Measurements from ENCODE around the gene PHF21A.

PHF21A gene

DNA sequence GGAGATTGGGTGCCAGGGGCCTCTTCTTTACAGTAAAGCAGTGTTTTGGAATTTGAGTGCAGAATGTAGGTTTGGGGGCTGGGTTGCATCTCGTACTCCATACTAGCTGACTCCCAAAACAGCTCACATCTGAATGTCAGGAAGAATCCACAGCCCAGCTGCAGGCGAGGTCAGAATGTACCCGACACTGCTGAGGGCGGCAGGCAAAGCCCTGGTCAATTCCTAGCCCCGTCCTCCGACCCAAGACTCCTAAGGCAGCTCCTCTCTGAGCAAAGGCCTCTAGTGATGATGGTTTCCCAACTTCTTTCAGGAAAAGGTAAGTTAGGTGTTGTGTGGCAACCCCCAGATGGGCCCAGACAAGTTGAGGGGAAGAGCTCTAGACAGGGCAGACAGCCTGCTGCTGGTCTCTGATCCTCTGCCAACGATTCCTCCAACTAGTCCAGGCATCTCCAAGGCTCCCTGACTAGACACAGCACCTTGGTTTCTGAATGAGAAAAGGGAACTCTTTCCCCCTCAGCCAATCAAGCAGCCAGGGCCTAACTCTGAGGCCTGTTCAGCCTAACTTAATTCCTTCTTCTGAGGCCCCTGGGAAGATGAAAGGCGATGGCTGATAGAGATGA, 190.2 kb downstream of the PHF21A start:
- FAIRE-seq = no peak

DNA sequence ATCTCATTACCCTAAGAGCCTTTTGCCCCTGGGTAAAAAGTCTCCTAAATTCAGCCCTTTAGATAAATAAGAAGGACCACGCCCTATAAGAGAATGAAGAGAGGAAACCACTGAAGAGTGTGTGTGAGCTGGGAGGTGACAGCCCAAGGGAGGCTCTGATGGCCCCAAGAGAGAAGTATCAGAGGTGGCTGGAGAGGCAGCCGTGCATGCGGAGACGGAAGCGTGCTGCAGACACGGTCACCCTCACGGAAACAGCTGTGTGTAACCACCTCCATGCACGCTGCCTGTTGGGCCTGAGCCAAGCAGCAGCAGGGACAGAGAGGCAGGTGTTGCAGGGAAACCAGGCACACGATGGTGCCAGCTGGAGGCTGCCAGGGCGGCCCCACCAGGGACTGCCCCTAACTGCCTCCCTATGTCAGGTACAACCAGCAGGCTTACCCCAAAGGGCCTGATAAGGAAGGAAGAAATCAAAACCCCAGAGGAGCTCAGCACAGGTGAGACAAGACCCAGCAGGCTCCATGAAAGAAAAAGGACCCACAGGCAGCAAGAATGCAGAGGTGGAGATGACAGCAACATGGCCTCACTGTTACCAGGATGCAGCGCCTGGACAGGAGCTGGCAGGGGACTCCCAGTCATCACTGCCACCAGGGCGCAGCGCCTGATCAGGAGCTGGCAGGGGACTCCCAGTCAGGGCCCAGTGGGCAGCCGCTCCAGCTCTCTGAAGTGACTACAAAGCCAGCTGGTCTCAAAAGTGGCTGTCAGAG, 191.0 kb downstream of the PHF21A start:
- no peak for FAIRE-seq

DNA sequence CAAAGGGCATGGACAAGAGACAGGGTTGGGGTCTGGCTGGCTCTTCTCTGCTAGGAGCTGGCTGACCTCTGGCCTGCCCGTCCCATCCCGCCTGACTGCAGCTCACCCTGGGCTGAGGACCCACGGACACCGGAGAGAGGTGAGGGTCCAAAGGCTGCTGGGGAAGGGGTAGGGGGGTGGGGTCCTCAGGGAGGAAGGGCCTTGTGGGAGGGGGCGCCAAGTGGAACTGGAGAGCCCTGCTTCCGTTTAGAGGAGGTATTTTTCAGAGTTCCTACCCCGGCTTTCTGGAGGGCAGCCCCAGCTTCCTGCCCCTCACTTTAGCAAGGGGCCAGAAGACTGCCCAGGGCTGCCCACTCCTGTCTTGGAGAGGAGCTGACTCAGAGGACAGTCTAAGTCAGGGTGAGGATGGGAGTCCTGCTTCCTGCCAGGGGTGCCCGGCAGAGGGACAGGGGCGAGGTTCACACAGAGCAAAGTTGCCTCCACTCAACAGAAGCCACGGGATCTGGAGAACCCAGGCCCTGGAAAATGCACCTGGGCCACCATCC, 191.7 kb downstream of the PHF21A start:
- no peak for FAIRE-seq

DNA sequence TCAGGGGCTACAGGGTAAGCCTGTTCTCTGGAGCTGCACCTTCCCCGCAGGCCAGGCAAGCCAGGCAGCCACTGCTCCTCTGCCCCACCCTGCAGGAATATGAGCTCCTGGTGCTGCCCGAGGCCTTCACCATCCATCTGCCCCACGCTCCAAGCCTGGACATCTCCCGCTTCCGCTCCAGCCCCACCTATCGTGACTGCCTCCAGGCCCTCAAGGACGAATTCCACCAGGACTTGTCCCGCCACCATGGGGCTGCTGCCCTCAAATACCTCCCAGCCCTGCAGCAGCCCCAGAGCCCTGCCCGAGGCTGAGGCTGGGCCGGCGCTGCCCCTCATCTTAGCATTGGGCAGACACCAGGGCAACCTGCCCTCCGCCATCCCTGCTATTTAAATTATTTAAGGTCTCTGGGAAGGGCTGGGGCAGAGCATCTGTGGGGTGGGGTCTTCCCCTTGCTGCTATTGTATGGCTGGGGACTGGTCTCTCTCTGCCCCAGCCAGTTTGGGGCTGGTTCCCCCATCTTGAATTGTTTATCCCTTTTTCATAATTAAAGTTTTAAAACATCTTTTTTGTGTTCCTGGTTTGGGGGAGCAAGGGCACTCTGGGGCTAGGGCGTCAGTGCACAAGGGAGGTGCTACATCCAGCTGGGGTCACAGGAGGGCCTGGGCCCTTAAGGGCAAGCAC, 192.6 kb downstream of the PHF21A start:
- FAIRE-seq = no peak

DNA sequence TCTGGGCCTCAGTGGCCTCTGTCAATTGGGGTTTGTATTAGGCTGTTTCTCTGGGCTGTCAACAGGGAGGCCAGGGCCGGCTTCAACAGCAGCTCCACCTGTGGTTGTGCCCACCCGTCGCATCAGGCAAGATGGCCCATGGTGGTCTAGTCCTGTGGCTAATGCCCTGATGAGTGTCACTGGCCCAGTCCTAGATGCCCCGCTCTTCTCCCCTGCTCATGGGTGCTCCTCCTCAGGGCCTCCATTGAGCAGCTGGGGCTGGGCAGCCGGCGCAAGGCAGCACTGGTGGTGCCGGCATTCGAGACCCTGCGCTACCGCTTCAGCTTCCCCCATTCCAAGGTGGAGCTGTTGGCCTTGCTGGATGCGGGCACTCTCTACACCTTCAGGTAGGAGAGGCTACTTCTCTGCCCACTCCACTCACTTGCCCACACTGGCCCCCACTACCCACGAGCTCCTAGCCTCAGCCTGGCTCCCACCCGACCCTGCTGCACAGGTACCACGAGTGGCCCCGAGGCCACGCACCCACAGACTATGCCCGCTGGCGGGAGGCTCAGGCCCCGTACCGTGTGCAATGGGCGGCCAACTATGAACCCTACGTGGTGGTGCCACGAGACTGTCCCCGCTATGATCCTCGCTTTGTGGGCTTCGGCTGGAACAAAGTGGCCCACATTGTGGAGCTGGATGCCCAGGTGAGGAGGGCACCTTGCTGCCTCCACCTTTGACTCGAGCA, 193.4 kb downstream of the PHF21A start:
- no peak for FAIRE-seq

DNA sequence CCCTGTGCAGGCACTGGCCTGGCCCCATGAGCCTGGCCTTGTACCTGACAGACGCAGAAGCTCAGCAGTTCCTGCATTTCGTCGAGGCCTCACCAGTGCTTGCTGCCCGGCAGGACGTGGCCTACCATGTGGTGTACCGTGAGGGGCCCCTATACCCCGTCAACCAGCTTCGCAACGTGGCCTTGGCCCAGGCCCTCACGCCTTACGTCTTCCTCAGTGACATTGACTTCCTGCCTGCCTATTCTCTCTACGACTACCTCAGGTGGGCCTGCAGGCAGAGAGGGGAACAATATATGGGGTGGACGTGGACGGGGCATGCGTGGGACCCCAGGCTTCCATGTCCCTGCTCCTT, 193.9 kb downstream of the PHF21A start:
- FAIRE-seq = no peak

DNA sequence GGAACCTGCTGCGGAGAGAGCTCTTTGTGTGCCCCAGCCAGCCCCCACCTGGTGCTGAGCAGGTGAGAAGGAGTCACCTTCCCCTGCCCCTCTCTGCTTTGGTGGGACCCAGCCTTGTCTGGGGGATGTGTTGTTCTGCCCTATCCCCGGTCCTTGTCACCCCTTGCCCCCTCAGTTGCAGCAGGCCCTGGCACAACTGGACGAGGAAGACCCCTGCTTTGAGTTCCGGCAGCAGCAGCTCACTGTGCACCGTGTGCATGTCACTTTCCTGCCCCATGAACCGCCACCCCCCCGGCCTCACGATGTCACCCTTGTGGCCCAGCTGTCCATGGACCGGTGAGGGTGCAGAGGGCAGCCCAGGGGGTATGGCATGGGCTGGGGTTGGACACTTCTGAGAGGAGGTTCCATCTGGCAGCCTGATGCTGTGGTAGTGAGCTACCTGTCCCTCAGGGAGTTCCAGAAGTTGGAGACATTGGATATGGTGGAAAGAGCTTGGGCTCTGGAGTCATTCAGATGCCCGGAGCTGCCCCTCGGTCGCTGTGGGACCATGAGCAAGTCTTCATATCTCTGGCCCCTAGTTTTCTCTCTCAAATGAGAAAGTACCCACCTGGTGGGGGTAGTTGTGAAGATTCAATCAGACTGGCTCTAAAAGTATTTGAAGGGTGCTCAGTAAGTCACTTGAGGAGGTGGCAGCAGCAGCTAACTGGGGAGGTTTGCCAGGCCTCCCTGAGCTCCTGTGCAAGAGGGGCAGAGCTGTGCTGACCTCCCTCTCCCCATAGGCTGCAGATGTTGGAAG, 194.5 kb downstream of the PHF21A start:
- FAIRE-seq = no peak

DNA sequence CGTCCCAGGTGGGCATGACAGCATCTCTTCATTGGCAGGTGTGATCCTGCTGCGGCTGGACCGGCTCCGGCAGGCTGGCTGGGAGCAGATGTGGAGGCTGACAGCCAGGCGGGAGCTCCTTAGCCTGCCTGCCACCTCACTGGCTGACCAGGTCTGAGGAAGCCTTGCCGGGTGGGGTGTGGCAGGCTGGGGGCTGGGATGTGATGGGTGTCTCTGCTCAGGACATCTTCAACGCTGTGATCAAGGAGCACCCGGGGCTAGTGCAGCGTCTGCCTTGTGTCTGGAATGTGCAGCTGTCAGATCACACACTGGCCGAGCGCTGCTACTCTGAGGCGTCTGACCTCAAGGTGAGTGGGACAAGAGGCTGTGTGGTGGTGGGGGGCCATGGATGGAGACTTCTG, 195.3 kb downstream of the PHF21A start:
- FAIRE-seq = no peak

DNA sequence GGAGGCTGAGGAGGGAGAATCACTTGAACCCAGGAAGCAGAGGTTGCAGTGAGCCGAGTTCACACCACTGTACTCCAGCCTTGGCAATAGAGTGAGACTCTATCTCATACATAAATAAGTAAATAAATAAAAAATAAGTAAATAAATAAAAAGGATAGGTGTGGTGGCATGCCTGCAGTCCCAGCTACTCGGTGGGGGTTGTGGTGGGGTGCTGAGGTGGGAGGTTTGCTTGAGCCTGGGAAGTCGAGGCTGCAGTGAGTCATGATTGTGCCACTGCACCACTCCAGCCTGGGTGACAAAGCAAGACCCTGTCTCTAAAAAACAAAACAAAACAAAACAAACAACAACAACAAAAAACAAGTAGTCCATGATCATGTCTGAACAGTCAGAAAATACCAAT, 195.7 kb downstream of the PHF21A start:
- no peak for FAIRE-seq

DNA sequence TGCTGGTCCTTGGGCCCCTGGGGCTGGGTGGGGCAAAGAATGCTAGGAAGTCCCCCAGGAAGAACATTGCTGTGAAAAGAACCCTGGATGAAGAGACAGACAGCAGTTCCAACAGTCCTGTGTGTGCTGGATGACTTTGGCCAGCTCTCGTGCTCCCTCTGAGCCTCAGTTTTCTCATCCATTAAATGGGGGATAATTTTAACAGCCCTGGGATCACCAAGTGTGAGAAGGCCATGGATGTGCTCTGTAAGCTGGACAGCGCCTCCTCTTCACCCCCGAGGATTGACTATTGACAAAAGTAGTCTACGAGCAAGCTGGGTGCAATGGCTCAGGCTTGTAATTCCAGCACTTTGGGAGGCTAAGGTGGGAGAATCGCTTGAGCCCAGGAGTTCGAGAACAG, 196.3 kb downstream of the PHF21A start:
- FAIRE-seq = no peak

DNA sequence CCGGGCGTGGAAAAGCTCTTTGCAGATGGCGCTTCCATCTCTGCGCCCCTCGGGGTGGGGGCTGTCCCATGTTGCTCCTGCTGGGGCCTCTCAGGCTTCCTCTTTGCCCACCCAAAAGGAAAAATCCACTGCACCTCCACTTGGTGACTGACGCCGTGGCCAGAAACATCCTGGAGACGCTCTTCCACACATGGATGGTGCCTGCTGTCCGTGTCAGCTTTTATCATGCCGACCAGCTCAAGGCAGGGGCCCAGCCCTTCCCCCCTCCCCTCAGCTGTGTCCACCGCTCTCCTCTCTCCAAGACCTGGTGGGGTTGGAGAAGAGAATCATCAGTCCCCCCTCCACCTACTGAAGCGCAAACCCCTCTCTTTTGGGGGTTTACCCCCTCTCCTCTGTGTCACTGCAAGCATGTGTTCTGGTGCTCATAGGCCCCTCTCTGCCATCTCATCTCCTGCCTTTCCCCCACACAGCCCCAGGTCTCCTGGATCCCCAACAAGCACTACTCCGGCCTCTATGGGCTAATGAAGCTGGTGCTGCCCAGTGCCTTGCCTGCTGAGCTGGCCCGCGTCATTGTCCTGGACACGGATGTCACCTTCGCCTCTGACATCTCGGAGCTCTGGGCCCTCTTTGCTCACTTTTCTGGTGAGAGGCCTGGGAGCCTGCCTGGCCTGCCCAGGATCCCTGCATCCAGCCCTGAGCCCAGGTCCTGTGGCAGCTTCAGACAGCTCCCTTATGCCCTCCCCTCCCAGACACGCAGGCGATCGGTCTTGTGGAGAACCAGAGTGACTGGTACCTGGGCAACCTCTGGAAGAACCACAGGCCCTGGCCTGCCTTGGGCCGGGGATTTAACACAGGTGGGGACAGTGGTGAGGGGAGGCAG, 197.0 kb downstream of the PHF21A start:
- no peak for FAIRE-seq

DNA sequence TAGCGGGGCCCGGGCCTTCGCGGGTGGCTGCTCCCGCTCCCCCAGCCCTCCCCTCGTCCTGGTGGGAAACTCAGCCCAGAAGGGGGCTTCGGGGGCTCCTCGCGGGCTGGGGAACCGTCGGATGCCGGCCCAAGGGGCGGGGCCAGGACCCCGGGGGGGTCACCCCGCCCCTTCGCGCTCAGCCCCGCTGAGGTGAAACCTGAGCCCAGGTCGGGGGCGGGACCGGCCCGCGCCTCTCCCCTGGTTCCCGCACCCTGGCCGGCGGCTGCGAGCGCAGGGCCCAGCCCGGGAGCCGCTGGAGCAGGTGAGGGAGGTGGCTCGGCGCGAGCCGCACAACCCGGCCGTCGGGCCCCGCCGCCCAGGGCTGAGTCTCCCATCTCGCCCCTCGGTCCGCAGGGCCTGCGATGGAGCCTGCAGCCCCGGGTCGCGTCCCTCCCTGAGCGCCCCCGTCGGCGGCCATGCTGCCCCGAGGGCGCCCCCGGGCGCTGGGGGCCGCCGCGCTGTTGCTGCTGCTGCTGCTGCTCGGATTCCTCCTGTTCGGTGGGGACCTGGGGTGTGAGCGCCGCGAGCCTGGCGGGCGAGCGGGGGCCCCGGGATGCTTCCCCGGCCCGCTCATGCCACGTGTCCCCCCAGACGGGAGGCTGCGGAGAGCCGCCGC, 198.7 kb downstream of the PHF21A start, which contains the start of gene LARGE2:
TSS of gene LARGE2 (plus strand) at position 232 of the 658 bp plus-strand sequence. CDS start at position 459, 227 bp downstream.
- no peak for FAIRE-seq

DNA sequence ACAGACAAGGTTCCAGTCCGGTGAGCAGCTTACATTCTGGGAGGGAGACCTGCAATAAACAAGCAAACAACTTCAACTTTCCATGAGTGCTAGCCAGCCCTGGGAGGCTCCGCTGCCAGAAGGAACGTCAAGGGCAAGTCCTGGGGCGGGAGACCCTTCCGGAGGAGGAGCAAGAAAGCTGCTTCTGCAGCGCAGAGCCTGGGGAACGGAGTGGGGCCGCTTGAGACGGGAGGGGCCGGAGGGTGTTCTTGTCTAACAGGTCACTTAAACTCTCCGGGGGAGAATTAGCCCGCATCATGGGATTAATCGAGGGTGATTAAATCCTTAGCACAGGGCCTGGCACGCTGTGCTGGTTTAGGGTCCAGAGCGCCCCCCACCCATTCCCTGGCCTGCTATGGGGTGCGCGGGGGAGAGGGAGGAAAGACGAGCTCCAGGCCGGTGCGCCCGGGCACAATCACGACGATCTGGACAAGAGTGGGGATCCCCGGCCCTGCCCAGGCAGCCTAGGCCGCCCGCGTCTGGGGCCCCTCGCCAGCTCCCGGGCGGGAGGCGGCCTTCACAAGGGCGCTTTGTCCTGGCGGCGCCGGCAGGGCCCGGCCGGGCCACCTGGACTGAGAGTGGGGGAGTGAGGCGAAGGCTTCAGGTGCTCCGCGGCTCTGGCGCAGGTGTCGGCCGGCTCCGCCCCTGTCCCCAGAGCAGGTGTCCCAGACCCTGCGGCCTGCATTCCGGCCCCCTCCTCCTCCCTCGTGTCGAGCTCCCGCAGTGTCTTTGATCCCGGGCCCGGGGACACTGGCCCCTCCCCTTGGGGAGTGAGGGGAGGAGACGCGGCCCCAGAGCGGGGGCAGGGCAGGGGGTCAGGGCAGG, 199.5 kb downstream of the PHF21A start:
- no peak for FAIRE-seq

DNA sequence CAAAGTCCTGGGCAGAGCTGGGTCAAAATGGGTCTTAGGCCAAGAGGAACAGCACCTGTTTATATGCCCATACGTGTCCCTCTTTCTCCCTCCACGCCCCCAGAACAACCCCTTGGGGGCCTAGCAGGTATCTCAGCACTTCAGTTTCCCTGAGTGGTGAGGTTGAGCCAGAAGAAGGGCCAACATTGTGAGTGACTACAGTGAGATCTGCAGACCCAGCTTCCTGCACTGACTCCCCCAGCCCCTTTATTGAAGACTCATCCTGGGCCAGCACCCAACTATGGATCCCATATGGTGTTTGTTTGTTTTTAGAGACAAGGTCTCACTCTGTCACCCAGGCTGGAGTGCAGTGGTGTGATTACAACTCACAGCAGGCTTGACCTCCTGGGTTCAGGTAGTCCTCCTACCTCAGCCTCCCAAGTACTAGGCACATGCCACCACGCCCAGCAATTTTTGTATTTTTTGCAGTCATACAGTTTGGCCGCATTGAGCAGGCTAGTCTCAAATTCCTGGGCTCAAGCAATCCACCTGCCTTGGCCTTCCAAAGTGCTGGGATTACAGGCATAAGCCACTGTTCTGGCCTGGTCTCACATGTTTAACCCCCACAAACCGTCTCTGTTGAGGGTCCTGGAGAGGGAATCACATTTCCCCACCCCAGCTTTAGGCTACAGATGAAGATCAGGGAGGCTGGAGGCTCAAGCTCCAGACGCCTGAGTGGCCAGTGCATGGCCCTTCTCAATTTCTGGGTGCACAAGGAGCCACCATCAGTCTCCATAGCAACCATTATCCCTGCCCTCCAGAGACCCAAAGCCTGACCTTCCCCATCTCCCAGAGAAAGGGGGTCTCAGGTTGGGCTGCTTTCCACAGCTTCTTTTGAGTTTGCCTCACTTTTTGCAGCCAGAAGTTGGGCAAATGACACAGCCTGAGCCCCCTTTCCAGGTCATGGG, 200.4 kb downstream of the PHF21A start:
- FAIRE-seq = no peak

DNA sequence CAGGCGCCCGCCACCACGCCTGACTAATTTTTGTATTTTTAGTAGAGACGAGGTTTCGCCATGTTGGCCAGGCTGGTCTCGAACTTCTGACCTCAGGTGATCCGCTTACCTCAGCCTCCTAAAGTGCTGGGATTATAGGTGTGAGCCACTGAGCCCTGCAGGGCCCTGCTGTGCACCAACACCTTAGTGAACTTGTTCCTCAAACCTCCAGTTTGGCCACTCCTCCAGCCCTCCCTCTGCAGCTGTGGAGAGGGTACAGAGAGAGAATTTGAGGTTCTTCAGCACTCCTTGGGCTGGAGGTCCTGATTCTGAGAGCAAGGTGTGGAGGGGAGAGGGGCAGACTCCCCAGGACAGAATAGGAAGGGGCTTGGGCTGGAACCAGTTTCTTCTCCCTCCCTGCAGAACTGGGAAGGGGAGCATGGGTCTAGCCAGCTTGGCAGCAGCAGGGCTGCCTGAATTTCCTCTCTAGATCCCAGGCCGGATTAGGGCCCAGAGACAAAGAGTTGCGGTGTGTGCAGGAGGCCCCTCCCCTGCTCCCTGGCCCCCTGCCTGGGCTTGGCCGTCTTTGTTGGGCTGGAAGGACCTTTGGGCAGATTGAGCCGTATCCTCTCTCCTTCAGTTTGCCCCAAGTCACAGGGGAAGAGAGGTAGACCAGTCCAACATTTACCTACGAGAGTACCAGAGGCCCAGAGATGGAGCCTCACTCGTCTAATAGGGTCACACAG, 201.3 kb downstream of the PHF21A start:
- FAIRE-seq = no peak

DNA sequence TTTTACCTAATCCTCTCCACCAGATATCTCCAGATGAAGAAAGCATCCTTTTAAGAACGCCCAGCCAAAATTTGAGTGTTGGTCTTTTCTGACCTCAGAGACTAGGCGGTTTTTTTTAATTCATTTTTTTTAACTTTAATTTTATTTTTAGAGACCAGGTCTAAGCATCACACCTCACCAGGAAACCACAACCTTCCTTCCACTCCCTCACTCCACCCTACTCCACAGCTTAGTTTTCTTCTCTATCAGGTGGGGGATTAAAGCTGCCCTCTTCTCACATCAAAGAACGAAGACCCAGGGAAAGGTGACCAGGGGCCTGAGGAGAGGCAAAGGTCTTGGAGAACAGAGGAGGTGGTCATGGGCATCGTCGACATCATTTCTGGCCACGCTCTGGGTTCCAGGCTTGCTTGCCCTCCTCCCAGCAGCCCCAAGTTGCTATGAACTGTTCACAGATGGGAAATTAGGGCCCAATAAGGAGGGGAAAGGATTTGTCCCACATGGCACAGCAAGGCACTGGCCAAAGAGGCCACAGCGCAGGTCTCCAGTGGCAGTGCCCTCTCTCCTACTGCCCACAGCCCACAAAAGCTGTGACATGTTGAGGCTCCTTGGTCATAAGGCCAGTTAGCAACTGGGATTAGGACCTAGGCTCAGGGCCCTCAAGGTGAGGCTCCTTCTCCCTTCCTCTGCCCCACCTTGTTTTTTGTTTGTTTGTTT, 202.1 kb downstream of the PHF21A start:
- no peak for FAIRE-seq

DNA sequence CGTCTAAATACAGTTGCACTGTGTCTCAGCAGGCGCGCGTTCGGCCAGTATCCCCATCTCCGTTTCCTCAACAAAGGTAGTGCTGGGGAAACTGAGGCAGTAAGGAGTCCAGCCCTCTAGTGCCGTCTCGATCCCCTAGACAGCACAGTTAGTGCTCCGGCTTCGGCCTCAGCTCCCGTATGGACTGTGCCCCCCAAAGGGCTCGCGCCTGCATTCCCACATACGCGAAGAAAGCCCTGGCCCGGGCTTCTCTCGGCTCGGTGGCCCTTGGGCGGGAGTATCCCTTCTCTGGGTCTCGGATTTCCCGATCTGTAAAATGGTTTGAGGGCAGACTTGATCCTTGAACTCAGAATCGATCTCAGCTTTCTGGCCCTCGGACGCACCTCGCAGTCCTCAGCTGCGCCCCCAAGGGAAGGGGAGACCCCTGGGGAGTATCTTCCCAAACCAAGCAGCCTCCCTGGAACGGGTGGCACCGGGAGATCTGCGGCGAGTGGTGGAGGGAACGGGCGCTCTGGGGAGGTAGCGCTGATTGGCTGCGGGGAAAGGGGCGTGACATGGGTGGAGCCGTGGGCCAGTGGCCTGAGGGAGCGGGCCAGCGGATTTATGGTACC, 202.8 kb downstream of the PHF21A start:
- no peak for FAIRE-seq

All from TTC549 (cell line).